Thyroid gland (tissue), 4 donors: ENCODE measurements around the gene DPH7. TPM values are rescaled to one million over a fixed set of nuclear protein-coding genes. Genes with fewer than 3 reads are reported as not detected.

Experiments
- DNase-seq, 2 donors: peaks; one replicate each; pipeline ENCODE4 v3.0.0-alpha.2; 2019
- H3K27ac ChIP-seq, 3 donors: fragments of 200-600 bp; sonication (generic); 1 replicate in 2 of 3; 2 replicates in 1 of 3; pipeline ENCODE4 v1.5.1; 2016 to 2019; ENCODE audit warnings: mild to moderate bottlenecking in 1 of 3, moderate library complexity in 1 of 3
- H3K27me3 ChIP-seq: fragments of 200-600 bp; sonication (generic); one replicate; pipeline ENCODE4 v1.5.1; 2019
- H3K36me3 ChIP-seq, 2 donors: fragments of 200-600 bp; sonication (generic); one replicate each; pipeline ENCODE4 v1.5.1; 2016 to 2019
- H3K4me1 ChIP-seq, 2 donors: fragments of 200-600 bp; sonication (generic); one replicate each; pipeline ENCODE4 v1.5.1; 2017 to 2019
- H3K4me3 ChIP-seq, 3 donors: fragments of 200-600 bp; sonication (generic); replicated peaks in 1 of 3; 1 replicate in 2 of 3; 2 replicates in 1 of 3; pipeline ENCODE4 v1.5.1; 2016; ENCODE audit warnings: mild to moderate bottlenecking in 1 of 3
- H3K9me3 ChIP-seq: fragments of 200-600 bp; sonication (generic); one replicate; pipeline ENCODE4 v1.5.1; 2017
- CTCF ChIP-seq, 6 experiments: fragments of 200-600 bp in 3 of 6; fragments of 450-650 bp in 3 of 6; sonication (generic) in 3 of 6; IDR thresholded peaks; one replicate each; pipeline ENCODE4 v1.5.1; 2016 to 2019; ENCODE audit warnings: antibody characterized with exemption in 6 of 6, mild to moderate bottlenecking in 2 of 6, inconsistent platforms in 1 of 6, moderate library complexity in 1 of 6
- POLR2A ChIP-seq, 2 donors: fragments of 450-650 bp; IDR thresholded peaks; one replicate each; pipeline ENCODE4 v1.6.1; 2017; ENCODE audit warnings: antibody characterized with exemption in 2 of 2, mild to moderate bottlenecking in 2 of 2, moderate library complexity in 1 of 2
- WGBS, 2 donors: methylation state at CpG; one replicate each; pipeline ENCODE4 v1.1.5; 2017; 5-methylcytosine and 5-hydroxymethylcytosine counted together
- intact Hi-C: fragments of 100-400 bp; cut with DNase I; formaldehyde crosslinking; loops from one replicate; pipeline ENCODE4 v1.15.1; 2023
- total RNA-seq, 4 donors: library from RNA; depleted of rRNA; stranded (reverse); fragments of >200 nt; gene quantifications; one replicate each; pipeline ENCODE4 v1.2.3, GENCODE V29; 2016

Gene DPH7
- total RNA-seq, 4 donors from 2014 or later = 20.8 to 47.4 (median 34.1) TPM

DNA sequence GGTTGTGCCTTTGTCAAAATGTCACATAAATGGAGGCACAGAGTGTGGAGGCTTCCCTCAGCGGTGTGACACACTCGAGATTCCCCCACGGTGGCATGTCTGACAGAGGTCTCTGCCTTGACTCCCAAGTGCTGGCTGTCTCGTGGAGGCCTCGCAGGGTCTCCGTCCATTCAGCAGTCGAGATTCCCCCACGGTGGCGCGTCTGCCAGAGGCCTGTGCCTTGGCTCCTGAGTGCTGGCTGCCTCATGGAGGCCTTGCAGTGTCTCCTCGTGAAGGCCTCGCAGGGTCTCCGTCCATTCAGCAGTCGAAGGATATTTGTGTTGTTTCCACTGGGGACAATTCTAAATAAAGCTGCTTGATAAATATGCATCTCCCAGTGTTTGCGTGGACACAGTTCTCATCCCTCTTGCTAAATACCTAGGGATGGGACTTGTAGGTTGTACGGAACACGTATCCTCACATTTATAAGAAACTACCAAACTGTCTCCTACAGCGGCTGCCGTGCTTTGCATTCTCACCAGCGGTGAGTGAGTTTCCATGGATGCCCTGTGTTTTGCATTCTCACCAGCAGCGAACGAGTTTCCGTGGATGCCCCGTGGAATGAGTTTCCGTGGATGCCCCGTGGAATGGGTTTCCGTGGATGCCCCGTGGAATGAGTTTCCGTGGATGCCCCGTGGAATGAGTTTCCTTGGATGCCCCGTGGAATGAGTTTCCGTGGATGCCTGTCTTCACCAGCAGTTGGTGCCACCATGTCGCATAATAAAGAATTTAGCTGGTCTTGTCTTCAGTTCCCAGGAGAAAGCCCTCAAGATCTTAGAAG lies 54.4 kb downstream of the DPH7 start:
- DNase-seq = no peak

DNA sequence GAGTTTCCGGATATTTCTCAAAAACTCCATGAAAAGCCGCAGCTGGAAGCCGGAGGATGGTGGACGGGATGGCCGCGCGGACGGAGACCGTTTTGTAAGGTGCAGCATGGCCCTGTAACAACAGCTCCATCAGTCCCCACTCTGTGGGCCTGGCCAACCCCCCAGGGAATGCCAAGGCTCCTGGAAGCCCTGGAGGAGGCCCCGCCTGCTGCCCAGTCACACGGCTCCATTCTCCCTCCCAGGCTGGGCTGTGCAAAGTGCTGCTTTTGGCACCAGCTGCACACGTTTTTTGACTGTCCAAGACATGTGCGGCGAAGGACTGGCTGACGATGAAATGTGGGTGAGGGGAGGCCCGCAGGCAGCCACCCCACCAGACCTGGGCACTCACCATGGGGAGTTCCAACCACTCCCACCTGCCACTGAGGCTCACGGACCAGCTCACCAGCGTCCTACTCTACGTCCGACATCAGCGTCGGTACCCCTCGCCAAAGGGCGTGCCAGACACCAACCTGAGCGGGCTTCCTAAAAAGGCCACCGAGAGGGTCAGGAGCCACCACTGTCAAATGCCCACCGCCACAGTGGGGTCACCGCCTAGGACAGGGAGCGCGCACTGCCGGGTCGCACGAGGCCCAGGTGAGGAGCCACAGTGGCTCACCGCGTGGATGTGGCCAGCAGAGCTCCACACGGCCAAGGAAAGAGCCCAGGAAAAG lies 55.8 kb downstream of the DPH7 start:
- Histone ChIP-seq H3K9me3 (no peaks in the 10 kb centered on the region), H3K4me3 (no peak overlapping the region), H3K36me3 (peaks cover 0 to 7% of the 10 kb centered on the region in 2 donors), H3K27ac (no peak overlapping the region), H3K27me3 (no peaks in the 10 kb centered on the region), H3K4me1 (no peaks in the 10 kb centered on the region)
- no peak for TF ChIP-seq CTCF (IDR thresholded peaks at IDR 0.05)
- no peak for TF ChIP-seq POLR2A (IDR thresholded peaks at IDR 0.05)
- DNase-seq = no peak
- WGBS, 2 donors = 95 to 96% methylated on average over 26 to 29 of the region's 36 CpGs
- intact Hi-C loops = no loop called here

More for the DNA sequence above, 54.4 kb downstream of the DPH7 start:
- no peak overlapping the region for H3K27ac ChIP-seq
- WGBS, 2 donors = 95 to 97% methylated on average over 30 to 33 of the region's 33 CpGs
- H3K4me1 ChIP-seq = no peaks in the 10 kb centered on the region
- H3K36me3 ChIP-seq = peaks cover 0 to 7% of the 10 kb centered on the region in 2 donors
- intact Hi-C loops = no loop called here
- no peak overlapping the region for H3K4me3 ChIP-seq
- no peak for TF ChIP-seq CTCF (IDR thresholded peaks at IDR 0.05)
- no peak for TF ChIP-seq POLR2A (IDR thresholded peaks at IDR 0.05)
- H3K9me3 ChIP-seq = no peaks in the 10 kb centered on the region
- H3K27me3 ChIP-seq = no peaks in the 10 kb centered on the region

- Histone ChIP-seq H3K4me3 (no peak overlapping the region), H3K36me3 (peaks cover 0 to 7% of the 10 kb centered on the region in 2 donors), H3K9me3 (no peaks in the 10 kb centered on the region), H3K4me1 (no peaks in the 10 kb centered on the region), H3K27ac (no peak overlapping the region), H3K27me3 (no peaks in the 10 kb centered on the region)
- no peak for DNase-seq
- WGBS, 2 donors = 97% methylated on average over 6 to 13 of the region's 18 CpGs
- TF ChIP-seq CTCF (IDR thresholded peaks at IDR 0.05) = no peak
- no peak for TF ChIP-seq POLR2A (IDR thresholded peaks at IDR 0.05)
- intact Hi-C loops = no loop called here
These were observed 57.2 kb downstream of the DPH7 start for GRCh38 chr9:137521405-137521985.

GRCh38 chr9:137520614-137521404 lies 57.9 kb downstream of the DPH7 start:
- H3K9me3 ChIP-seq = no peaks in the 10 kb centered on the region
- peaks cover 0 to 7% of the 10 kb centered on the region in 2 donors for H3K36me3 ChIP-seq
- no peaks in the 10 kb centered on the region for H3K27me3 ChIP-seq
- no peak overlapping the region for H3K27ac ChIP-seq
- no peak overlapping the region for H3K4me3 ChIP-seq
- DNase-seq = no peak
- no peaks in the 10 kb centered on the region for H3K4me1 ChIP-seq
- intact Hi-C loops = no loop called here
- TF ChIP-seq POLR2A (IDR thresholded peaks at IDR 0.05) (no peak), CTCF (IDR thresholded peaks at IDR 0.05) (no peak)
- 83 to 86% methylated on average over 21 to 28 of the region's 30 CpGs for WGBS, 2 donors
